Ovary (tissue), 3 donors: ENCODE data around the gene GNL3.

Experiments used
- POLR2A ChIP-seq: fragments of 450-650 bp; IDR thresholded peaks from one replicate; pipeline ENCODE4 v1.6.1; 2017; ENCODE audit warnings: antibody characterized with exemption, mild to moderate bottlenecking, moderate library complexity
- TF ChIP-seq, protein P1 (sequence below), 3 donors: fragments of 450-650 bp in 2 of 3; fragments of 200-600 bp in 1 of 3; IDR thresholded peaks; one replicate each; pipeline versions ENCODE4 v1.5.1 to v1.8.0; 2016 to 2022; ENCODE audit warnings: antibody characterized with exemption in 3 of 3, mild to moderate bottlenecking in 1 of 3
- donor health status: DM: no; HTN: no; CAD: no.

DNA sequence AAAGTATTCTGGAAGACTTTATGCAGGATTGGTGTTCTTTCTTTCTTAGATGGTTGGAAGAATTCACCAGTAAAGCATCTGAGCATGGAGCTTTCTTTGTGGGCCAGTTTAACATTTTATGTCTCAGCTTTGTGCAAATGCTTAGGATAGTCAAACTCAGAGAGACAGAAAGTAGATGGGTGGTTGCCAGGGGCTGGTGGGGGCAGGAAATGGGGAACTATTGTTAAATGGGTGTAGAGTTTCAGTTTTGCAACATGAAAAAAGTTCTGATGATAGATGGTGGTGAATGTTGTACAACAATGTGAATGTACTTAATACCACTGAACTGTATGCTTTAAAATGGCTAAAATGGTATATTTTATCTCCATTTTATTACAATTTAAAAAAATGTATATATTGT, 44.8 kb downstream of the GNL3 start:
- TF ChIP-seq, protein P1, sequence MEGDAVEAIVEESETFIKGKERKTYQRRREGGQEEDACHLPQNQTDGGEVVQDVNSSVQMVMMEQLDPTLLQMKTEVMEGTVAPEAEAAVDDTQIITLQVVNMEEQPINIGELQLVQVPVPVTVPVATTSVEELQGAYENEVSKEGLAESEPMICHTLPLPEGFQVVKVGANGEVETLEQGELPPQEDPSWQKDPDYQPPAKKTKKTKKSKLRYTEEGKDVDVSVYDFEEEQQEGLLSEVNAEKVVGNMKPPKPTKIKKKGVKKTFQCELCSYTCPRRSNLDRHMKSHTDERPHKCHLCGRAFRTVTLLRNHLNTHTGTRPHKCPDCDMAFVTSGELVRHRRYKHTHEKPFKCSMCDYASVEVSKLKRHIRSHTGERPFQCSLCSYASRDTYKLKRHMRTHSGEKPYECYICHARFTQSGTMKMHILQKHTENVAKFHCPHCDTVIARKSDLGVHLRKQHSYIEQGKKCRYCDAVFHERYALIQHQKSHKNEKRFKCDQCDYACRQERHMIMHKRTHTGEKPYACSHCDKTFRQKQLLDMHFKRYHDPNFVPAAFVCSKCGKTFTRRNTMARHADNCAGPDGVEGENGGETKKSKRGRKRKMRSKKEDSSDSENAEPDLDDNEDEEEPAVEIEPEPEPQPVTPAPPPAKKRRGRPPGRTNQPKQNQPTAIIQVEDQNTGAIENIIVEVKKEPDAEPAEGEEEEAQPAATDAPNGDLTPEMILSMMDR (IDR thresholded peaks at IDR 0.05), result no peak
- TF ChIP-seq POLR2A, result no peak
